NT2/D1 (cell line): ENCODE measurements around the gene OR2AJ1.
"Not testable (repeated sequence)": the region's sequence is repeated elsewhere in the genome, so short reads cannot be mapped to it uniquely, and the experiment has no call there.

ENCODE experiments used
- DNase-seq: peaks from one replicate; pipeline ENCODE4 v3.0.0-alpha.2; 2011; ENCODE audit warnings: low read depth, low spot score
- H3K27me3 ChIP-seq: 2 replicates; pipeline ENCODE4 v1.6.0; 2011; ENCODE audit warnings: mild to moderate bottlenecking; ENCODE audit not compliant: insufficient read length, insufficient read depth
- H3K36me3 ChIP-seq: 2 replicates; pipeline ENCODE4 v1.6.1; 2011; ENCODE audit warnings: mild to moderate bottlenecking, low read length, mixed read lengths; ENCODE audit not compliant: insufficient read depth, insufficient read length
- H3K4me1 ChIP-seq: 2 replicates; pipeline ENCODE4 v1.5.1; 2011; ENCODE audit not compliant: insufficient read depth, insufficient read length
- H3K4me3 ChIP-seq: 2 replicates; pipeline ENCODE4 v1.5.1; 2011; ENCODE audit warnings: low read depth; ENCODE audit not compliant: insufficient read length
- H3K9ac ChIP-seq: 2 replicates; pipeline ENCODE4 v1.6.0; 2011; ENCODE audit warnings: low read depth; ENCODE audit not compliant: insufficient read length
- H3K9me3 ChIP-seq: 2 replicates; pipeline ENCODE4 v1.5.1; 2011; ENCODE audit warnings: mild to moderate bottlenecking, low read length; ENCODE audit not compliant: insufficient read depth
- SUZ12 ChIP-seq: IDR thresholded peaks from 2 replicates; pipeline ENCODE4 v1.6.1; 2011; ENCODE audit not compliant: insufficient read length, insufficient read depth; ENCODE audit errors: extremely low read depth
- YY1 ChIP-seq: IDR thresholded peaks from 2 replicates; pipeline ENCODE4 v1.6.1; 2011; ENCODE audit not compliant: insufficient read length, insufficient read depth
- ZNF274 ChIP-seq: IDR thresholded peaks from 2 replicates; pipeline ENCODE4 v1.6.1; 2011; ENCODE audit warnings: mild to moderate bottlenecking, low read depth, low read length

OR2AJ1 gene

DNA sequence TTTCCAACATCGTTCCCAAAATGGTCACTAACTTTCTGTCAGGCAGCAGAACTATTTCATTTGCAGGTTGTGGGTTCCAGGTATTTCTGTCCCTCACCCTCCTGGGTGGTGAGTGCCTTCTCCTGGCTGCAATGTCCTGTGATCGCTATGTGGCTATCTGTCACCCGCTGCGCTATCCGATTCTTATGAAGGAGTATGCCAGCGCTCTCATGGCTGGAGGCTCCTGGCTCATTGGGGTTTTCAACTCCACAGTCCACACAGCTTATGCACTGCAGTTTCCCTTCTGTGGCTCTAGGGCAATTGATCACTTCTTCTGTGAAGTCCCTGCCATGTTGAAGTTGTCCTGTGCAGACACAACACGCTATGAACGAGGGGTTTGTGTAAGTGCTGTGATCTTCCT is 9.3 kb downstream of the OR2AJ1 start:
- no peaks in the 10 kb centered on the region for H3K27me3 ChIP-seq
- TF ChIP-seq ZNF274 (no peak), SUZ12 (no peak), YY1 (no peak)
- H3K9ac ChIP-seq = no peak overlapping the region
- no peaks in the 10 kb centered on the region for H3K36me3 ChIP-seq
- DNase-seq = no peak
- no peak overlapping the region for H3K4me3 ChIP-seq
- peaks cover 16% of the 10 kb centered on the region; the same call in 1 of the 2 replicates for H3K9me3 ChIP-seq
- H3K4me1 ChIP-seq = no peaks in the 10 kb centered on the region

DNA sequence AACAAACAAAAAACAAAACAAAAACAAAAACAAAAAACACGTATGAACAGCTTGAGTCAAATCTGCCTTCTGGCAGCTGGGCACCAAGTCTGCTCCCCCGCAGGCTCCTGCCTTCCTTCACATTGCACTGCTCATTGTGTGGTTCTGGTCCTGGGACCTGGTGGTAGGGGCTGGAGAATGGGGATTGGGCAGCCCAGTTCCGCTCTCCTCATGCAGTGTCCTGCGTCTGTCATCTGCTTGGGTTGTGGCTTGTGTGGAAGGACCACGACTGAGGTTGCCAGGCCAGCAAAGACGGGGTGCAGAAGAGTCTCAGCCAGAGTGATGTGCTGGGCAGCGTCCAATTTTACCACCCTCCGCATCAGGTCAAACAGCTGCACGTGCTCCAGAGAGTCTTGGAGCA is 11.1 kb downstream of the OR2AJ1 start:
- H3K4me1 ChIP-seq = no peaks in the 10 kb centered on the region
- H3K9ac ChIP-seq = no peak overlapping the region
- H3K4me3 ChIP-seq = no peak overlapping the region
- no peak for TF ChIP-seq ZNF274
- no peak for TF ChIP-seq YY1
- no peak for TF ChIP-seq SUZ12
- peaks cover 16% of the 10 kb centered on the region; the same call in 1 of the 2 replicates for H3K9me3 ChIP-seq
- H3K36me3 ChIP-seq = no peaks in the 10 kb centered on the region
- no peaks in the 10 kb centered on the region for H3K27me3 ChIP-seq
- DNase-seq = no peak

DNA sequence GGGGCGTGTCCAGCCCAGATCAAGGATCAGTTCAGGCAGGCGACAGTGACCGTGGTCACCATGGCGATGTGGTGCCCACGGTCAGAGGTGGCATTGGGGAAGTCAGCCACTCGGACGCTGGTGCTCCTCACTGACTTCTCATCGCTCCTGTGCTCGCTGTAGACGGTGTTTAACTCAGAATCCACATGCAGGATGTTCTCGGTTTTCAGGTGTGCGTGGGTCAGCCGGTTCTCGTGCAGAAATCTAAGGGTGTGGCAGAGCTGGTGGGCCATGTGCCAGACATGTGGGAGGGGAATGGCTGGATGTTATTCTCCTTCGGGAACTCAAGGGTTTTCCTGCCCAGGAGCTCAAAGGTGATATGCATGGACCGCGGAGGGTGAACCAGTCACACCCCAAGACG is 11.7 kb downstream of the OR2AJ1 start:
- Histone ChIP-seq H3K4me3 (no peak overlapping the region), H3K27me3 (no peaks in the 10 kb centered on the region), H3K9ac (no peak overlapping the region), H3K36me3 (no peaks in the 10 kb centered on the region), H3K4me1 (no peaks in the 10 kb centered on the region), H3K9me3 (peaks cover 16% of the 10 kb centered on the region; the same call in 1 of the 2 replicates)
- DNase-seq = no peak
- TF ChIP-seq YY1 (no peak), SUZ12 (no peak), ZNF274 (no peak)

DNA sequence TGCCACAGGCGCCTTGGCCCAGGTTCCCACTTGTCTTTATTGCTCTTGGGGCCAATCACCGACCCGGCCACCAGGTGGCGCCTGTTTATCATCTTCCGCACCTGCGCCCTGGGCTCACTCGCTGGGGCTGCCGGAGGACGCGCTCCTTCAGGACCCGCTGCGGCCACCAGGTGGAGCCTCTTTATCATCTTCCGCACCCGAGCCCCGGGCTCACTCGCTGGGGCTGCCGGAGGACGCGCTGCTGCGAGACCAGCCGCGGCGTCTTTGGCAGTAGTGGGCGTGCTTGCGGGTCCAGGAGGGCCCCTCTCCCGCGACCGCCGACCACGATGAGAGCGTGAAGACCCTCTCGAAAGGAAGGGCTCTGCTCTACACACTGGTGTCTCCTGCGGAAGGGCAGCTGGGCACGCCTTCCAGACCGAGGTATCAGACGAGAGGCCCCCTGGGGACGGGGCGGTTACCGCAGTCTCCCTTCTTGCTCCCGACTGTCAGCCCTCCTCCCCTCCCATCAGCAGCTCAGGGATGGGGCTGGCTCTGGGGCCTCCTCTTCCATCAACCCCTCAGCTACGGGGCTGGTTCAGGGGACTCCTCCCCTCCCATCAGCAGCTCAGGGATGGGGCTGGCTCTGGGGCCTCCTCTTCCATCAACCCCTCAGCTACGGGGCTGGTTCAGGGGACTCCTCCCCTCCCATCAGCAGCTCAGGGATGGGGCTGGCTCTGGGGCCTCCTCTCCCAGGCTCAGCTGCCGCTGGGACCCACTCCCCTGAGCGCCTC is 12.5 kb downstream of the OR2AJ1 start:
- not testable (repeated sequence) for H3K36me3 ChIP-seq, H3K4me1 ChIP-seq, H3K27me3 ChIP-seq
- peak; percentile 96 for DNase-seq
- peaks cover 16% of the 10 kb centered on the region; the same call in 1 of the 2 replicates for H3K9me3 ChIP-seq
- H3K4me3 ChIP-seq = peak overlapping the region; percentile 35
- peak overlapping the region; percentile 57 for H3K9ac ChIP-seq

DNA sequence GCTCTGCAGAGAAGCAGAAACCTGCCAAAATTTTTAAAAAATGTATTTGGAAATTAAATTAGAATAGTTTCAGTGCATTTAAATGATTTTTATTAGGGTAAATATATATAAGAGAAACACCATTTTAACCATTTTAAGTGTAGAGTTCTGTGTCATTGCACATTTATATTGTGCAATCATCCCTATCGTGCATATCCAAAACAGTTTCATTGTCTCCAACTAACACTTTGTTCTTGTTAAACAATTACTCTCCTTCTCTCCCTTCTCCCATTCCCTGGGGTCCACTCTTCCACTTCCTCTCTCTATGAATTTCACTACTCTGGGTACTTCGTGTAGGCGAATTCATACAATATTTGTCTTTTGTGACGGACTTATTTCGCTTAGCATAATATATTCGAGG is 17.9 kb downstream of the OR2AJ1 start:
- no peak for TF ChIP-seq YY1
- no peak for TF ChIP-seq ZNF274
- TF ChIP-seq SUZ12 = no peak
- DNase-seq = no peak
- no peak overlapping the region for H3K4me3 ChIP-seq
- H3K4me1 ChIP-seq = no peaks in the 10 kb centered on the region
- no peaks in the 10 kb centered on the region for H3K27me3 ChIP-seq
- no peaks in the 10 kb centered on the region for H3K9me3 ChIP-seq
- no peaks in the 10 kb centered on the region for H3K36me3 ChIP-seq
- no peak overlapping the region for H3K9ac ChIP-seq

DNA sequence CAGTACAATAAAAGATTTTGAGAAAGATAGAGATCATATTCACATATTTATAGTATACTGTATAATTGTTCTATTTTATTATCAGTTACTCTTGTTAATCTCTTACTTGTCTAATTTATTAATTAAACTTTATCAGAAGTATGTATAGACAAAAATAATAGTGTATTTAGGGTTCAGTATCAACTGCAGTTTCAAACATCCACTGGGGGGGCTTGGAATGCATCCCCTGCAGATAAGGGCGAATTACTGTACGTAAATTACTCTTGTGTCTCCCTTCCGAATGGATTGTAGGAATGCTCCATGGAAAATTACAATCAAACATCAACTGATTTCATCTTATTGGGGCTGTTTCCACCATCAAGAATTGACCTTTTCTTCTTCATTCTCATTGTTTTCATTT is 23.9 kb downstream of the OR2AJ1 start, which contains the start of gene OR2L8:
TSS of gene OR2L8 (plus strand) at position 301 of the 400 bp plus-strand sequence. CDS start at position 301, 0 bp downstream.
- TF ChIP-seq YY1 (no peak), SUZ12 (no peak), ZNF274 (no peak)
- H3K36me3 ChIP-seq = no peaks in the 10 kb centered on the region
- H3K27me3 ChIP-seq = no peaks in the 10 kb centered on the region
- H3K4me3 ChIP-seq = no peak within 1 kb of the TSS
- no peak within 1 kb of the TSS for H3K9ac ChIP-seq
- no peaks in the 10 kb centered on the region for H3K9me3 ChIP-seq
- DNase-seq = no peak
- no peaks in the 10 kb centered on the region for H3K4me1 ChIP-seq

DNA sequence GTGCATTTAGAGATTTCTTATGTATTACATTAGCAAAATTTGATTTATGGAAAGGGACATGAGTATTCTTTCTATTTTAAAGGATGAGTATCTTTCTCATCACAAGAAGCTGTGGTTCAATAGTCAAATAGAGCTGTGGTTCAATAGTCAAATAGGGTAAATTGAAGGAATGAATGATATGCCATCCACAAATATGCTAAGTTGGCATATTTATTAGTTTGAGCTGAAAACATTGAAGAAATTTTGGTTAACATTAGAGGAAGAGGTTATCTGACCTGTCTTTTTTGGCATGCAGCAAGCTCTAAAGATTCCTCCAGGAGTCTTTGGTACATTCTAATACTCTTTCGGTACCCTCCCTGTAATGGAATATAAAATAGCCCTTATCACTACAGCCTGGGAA is 28.7 kb downstream of the OR2AJ1 start:
- no peak overlapping the region for H3K4me3 ChIP-seq
- no peaks in the 10 kb centered on the region for H3K9me3 ChIP-seq
- H3K27me3 ChIP-seq = no peaks in the 10 kb centered on the region
- no peaks in the 10 kb centered on the region for H3K36me3 ChIP-seq
- H3K4me1 ChIP-seq = no peaks in the 10 kb centered on the region
- TF ChIP-seq SUZ12 (no peak), ZNF274 (no peak)
- H3K9ac ChIP-seq = no peak overlapping the region
- DNase-seq = no peak

DNA sequence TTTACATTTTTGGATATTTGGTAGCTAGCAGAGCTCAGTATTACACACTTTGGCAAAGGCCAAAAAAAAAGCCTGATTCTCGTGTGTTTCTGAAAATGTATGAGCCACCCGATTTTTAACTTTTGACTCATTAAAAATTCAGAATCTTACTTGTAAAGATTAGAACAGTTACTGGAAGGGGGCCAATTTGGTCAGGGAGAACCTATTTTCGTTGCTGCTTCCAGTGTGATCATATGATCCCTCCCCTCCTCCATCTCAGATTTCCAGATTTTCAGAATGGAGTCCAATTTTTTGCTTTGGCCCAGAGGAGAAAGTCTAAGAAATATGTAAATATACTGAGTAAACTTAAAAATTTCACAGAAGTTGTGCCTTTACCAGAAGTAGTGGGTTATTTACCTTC is 37.1 kb downstream of the OR2AJ1 start:
- no peaks in the 10 kb centered on the region for H3K4me1 ChIP-seq
- H3K9ac ChIP-seq = no peak overlapping the region
- no peak for DNase-seq
- TF ChIP-seq SUZ12 = no peak
- no peak for TF ChIP-seq ZNF274
- TF ChIP-seq YY1 = no peak
- H3K27me3 ChIP-seq = no peaks in the 10 kb centered on the region
- no peaks in the 10 kb centered on the region for H3K9me3 ChIP-seq
- no peaks in the 10 kb centered on the region for H3K36me3 ChIP-seq
- H3K4me3 ChIP-seq = no peak overlapping the region
